Stimulated activated CD8-positive, alpha-beta memory T cell treated with anti-CD3 and anti-CD28 coated beads, Interleukin-4, amount 100 ng/mL, for 24 hours (primary cell): ENCODE results near the gene ASMT.
"Not testable (repeated sequence)": the region's sequence is repeated elsewhere in the genome, so short reads cannot be mapped to it uniquely, and the experiment has no call there.

Source experiments
- DNase-seq: peaks from one replicate; pipeline ENCODE4 v3.0.0-alpha.2; 2020; ENCODE audit warnings: low read depth

Gene ASMT, protein sequence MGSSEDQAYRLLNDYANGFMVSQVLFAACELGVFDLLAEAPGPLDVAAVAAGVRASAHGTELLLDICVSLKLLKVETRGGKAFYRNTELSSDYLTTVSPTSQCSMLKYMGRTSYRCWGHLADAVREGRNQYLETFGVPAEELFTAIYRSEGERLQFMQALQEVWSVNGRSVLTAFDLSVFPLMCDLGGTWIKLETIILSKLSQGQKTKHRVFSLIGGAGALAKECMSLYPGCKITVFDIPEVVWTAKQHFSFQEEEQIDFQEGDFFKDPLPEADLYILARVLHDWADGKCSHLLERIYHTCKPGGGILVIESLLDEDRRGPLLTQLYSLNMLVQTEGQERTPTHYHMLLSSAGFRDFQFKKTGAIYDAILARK

DNA sequence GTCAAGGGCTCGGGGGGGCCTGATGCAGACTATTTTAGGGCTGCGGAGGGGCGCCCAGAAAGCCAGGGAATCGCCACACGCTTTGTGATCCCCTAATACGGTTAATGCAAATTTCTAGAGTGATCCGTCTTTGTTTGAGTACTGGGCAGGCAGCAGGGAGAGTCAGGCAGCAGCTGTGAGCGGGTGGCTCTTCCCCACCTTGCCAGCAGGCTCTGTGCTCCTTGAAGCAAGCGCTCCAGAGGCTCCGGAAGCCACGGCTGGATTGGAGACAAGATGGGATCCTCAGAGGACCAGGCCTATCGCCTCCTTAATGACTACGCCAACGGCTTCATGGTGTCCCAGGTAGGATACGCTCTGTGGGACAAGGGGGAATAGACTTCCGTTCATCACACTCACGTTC lies at the start of gene ASMT:
ASMT (plus strand) TSS at position 133 of the 400 bp plus-strand sequence; CDS start at position 274, 141 bp downstream.
- no peak for DNase-seq

DNA sequence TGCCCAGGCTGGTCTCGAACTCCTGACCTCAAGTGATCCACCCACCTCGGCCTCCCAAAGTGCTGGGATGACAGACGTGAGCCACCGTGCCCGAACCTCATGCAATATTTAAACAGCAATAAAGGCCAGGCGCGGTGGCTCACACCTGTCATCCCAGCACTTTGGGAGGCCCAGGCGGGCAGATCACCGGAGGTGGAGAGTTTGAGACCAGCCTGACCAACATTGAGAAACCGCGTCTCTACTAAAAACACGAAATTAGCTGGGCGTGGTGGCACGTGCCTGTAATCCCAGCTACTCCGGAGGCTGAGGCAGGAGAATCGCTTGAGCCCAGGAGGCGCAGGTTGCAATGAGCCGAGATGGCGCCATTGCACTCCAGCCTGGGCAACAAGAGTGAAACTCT lies 40.7 kb upstream of the ASMT start:
- not testable (repeated sequence) for DNase-seq

DNA sequence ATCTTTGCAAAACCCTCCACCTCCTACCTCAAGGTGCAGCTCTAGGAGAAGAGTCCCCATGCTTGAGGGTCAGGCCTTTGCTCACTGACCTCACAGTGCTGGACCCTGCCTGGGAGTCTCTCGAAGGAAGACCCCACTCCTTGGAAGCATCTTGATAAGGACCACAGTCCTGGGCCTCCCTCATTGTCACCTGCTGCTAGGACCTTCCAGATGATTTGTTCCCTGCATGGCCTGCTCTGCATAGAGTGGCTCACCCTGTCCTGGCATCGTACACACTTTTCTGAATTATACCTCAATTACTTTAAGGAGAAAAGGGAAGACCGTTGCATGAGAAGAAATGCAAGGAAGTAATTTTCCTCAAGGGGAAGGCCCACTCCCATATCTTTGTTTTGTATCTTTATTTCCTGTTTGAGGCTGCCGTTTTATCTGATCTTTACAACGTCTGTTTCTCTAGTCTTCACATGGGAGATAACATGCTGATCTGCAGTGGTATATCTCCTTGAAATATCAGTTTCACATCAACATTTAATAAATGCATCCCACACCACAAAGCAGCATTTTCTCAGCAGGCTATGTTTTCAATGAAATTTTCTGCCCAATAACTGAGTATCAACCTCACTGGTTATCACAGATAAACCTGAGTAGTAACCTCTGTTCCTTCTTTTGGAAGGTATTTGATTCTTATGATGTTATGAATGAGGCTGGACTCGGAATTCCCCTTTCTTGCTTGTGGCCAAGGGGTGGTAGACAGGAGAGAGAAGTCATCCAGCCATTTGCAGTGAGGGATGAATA lies 38.5 kb upstream of the ASMT start:
- DNase-seq, result no peak

DNA sequence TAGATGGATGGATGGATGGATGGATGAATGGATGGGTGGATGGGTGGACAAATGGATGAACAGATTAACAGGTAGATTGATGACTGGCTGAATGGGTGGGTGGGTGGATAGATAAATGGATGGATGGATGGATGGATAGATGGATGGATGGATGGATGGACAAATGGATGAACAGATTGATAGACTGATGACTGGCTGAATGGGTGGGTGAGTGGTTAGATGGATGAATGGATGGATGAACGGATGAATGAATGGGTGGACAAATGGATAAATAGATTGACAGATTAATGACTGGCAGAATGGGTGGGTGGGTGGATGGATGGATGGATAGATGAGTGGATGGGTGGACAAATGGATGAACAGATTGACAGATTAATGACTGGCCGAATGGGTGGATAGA lies 37.0 kb upstream of the ASMT start:
- DNase-seq, result no peak

DNA sequence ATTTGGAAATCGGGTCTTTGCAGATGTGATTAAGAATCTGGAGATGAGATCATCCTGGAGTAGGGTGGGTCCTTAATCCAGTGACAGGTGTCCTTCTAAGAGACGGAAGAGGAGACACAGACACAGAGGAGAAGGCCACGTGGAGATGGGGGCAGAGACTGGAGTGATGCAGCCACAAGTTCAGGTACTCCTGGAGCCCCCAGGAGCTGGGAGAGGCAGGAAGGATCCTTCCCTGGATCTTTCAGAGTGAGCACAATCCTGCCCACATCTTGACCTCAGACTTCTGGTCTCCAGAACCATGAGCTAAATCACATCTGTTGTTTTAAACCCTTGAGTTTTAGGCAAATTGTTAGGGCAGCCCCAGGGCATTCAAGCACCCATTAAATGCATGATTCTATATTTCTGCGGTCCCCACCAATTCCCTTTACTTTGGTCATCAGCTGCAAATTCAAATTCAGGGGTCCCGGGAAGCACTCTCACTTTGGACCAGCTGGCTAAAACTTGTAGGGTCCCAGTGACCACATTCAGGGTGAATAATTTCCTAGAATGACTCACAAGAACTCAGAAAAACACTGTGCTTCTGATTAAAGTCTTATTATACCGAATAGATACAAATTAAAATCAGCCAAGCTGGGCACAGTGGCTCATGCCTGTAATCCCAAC lies 36.2 kb upstream of the ASMT start:
- no peak for DNase-seq

DNA sequence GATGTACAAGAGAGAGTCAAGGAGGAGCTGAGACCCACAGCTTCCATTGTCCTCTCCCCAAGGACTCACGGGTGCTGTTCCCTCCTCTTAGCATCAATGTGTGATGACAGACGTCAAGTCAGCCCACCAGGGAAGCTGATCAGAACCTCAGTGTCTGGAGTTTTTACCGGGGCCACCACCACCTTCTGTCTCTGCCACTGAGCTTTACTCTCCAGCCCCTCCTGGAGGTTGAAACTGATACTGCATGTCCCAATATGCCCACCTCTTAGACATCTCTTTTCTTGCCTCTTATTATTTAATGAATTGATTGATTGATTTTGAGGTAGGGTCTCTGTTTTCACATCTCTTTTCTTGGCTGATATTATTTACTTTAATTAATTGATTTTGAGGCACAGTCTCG lies 33.7 kb upstream of the ASMT start:
- DNase-seq, result peak; percentile 61

DNA sequence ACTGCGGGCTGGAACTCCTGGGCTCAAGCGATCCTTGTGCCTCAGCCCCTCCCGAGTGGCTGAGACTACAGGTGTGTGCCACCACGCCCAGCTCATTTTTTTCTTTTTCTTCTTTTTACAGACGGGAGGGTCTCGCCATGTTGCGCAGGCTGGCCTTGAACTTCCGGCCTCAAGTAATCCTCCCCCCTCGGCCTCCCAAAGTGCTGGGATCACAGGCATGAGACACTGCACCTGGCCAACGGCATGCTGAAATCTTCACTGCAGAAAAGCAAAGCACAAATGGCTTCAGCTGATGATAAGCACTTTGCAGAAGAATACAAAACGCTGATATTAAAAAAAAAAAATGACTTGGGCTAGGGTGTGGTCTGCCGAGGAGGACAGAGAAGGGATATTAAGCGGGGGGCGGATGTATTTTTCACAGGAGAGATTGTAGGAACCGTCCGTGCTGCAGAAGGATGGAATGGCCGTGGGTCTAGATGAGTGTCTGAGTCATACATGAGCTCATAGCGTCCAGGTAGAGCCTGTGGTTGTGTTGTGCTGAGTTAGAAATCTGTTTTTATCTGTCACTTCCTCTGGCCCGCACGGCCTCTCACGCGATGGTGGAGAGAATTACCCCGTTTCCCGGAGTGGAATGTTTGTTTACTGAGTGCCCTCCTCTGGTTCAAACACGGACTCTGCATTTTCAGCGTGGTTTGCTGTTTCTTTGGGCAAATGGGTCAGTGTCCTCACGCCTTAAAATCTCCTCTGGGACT lies 32.0 kb upstream of the ASMT start:
- peak; percentile 35 for DNase-seq

DNA sequence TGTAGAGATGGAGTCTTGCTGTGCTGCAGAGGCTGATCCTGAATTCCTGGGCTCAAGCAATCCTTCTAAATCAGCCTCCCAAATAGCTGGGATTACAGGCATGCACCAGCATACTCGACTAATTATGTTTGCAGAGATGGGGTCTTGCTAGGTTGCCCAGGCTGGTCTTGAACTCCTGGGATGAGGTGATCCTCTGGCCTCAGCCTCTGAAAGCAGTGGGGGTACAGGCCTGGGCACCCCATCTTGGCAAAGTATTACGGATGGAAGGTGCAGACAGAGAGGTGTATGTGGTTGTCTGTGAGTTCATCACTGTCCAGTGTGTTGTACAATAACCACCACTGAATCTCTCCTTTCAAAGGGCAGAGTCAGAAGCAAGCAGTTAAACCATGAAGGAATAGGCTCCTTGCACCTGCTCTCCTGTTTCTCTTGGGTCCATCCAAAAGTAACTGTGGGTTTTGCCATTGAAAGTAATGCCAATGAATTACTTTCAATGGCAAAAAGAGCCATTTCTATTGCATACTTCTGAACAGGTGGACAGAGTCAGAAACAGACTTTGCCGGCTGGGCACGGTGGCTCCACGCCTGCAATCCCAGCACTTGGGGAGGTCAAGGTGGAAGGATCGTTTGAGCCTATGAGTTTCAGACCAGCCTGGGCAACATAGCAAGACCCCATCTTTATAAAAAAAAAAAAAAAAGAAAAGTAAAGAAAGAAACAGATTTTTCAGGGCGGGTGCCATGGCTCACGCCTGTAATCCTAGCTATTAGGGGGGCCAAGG lies 30.4 kb upstream of the ASMT start:
- no peak for DNase-seq

DNA sequence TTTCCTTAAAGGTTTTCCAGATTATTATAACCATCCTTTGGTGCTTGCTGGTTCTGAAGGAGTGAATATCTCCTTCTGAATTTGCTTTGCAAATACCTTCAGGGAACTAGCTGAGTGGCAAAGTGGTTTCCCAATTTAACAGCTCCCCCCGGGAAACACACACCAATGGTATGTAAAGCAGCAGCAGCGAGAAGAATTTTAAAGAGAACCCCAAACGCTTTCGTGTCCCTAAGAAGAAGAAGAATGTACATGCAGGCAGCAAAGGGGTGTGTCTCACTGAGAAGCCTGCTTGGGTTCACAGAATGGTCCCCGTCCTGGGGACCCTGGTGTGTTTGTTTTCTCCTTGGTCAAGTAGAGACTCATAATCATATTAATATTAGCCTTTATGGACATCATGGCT lies 27.7 kb upstream of the ASMT start:
- DNase-seq, result no peak

DNA sequence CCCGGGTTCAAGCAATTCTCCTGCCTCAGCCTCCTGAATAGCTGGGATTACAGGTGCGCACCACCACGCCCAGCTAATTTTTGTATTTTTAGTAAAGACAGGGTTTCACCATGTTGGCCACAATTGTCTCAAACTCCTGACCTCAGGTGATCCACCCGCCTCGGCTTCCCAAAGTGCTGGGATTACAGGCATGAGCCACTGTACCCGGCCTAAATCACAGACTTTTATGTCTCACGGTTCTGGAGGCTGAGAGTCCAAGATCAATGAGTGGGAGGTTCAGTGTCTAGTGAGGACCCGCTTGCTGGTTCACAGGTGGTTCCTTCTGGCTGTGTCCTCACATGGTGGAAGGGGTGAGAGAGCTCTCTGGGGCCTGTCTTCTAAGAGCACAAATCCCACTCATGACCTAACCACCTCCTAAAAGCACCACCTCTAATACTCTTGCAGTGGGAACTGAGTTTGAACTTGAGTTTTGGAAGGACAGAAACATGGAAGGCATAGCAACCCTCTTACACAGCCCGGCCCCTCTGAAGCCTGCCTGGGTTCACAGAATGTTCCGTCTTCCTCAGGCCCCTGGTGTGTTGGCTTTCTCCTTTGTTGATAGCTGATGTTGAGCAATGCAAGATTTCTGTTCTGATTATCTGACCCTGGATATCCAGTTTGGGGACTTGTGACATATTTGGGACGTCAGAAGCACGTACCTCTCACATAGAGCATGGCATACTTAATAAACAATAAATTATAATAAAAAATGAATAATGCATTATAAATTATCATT lies 25.3 kb upstream of the ASMT start:
- no peak for DNase-seq

DNA sequence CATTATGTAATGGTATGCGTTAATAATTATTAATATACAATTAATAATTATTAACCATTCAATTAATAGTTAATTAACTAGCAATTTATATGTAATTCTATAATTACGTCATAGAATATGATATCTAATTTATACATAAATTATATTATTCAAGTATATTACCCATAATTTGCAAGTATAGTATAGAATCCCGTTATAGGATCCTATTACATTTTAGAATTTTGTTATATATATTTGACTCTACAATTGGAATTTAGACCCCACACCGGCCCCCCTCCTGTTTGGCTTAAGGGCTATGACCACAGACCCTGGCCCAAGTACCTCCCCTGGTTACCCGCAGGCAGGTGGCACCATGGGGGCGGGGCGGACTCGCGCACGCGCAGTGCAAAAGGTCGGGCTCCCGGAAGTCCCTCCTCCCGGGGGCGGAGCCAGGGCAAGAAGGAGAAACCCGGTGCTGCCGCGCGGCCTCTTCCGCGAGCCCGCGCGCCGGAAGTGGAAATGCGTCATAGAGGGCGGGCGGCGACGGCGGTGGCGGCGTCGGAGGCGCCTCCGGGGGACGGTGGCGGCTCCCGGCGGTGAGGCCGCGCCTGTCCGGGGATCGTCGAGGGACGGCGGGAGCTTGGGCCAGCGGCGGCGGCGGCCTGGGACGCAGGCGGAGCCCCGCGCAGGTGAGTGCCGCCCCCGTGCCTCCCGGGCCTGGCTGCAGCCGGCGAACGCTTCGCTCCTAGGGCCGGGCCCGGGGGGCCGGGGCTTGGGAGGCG lies 23.6 kb upstream of the ASMT start, which contains the start of gene AKAP17A:
AKAP17A (plus strand) TSS at position 503 of the 761 bp plus-strand sequence. CDS start 1,859 bp downstream, outside the sequence.
- peak; percentile 98 for DNase-seq

DNA sequence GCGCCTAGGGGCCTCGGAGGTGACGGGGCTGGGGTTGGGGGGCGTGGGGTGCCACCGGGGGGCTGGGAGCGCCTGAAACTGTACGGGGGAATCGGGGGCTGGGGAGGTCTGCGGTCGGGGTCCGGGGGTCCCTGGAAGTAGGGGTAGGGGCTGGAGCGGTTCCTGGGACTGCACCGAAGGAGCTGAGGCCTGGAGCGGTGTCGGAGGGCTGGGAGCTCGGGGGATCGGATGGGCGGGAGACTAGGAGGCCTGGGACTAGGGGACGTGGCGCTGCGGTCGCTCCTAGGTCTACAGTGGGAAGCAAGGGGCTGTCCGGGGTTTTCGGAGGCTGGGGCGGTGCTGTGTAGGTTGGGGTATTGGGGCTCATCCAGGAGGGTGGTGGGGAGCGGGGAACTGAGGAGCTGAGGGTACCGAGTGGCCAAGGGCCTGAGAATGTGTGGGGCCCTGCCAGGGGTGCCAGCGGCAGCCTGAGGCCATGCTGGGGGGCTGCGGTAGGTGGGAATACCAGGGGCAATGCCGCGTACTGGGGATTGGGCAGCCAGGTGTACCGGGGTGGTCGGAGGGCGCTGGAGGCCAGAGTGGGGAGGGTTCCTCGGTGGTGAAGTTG lies 22.9 kb upstream of the ASMT start:
- DNase-seq, result no peak

DNA sequence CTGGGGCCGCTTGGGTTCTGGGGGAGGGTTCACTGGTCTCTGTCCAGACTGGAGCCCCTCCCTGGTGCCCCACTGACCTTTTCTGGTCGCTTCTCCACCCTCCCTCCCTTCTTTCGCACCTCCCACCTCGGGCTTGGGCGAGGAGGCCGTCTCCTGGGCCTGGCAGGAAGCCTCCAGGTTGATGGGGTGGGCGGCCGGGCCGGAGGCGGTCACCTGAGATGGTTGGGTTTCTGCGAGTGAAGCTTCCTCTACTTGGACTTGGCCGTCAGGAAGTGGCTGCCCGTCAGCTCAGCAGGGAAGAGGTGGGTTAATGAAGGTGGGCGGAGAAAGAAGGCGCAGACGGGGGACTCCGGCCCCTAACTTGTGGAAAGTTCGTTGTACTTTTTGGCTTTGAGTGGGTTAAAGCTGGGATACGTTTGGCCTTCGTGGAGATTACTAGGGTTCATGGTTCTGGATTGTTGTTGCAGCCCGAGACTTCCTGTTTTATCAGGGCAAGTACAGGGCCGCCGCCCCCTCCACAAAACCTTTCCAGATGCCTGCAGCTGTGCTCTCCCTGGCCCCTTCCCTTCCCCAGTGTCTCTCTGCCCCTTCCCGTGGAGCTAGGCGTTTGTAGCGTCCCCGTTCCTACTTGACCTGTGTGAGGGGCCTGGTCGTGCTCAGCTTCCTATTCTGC lies 22.3 kb upstream of the ASMT start:
- no peak for DNase-seq

DNA sequence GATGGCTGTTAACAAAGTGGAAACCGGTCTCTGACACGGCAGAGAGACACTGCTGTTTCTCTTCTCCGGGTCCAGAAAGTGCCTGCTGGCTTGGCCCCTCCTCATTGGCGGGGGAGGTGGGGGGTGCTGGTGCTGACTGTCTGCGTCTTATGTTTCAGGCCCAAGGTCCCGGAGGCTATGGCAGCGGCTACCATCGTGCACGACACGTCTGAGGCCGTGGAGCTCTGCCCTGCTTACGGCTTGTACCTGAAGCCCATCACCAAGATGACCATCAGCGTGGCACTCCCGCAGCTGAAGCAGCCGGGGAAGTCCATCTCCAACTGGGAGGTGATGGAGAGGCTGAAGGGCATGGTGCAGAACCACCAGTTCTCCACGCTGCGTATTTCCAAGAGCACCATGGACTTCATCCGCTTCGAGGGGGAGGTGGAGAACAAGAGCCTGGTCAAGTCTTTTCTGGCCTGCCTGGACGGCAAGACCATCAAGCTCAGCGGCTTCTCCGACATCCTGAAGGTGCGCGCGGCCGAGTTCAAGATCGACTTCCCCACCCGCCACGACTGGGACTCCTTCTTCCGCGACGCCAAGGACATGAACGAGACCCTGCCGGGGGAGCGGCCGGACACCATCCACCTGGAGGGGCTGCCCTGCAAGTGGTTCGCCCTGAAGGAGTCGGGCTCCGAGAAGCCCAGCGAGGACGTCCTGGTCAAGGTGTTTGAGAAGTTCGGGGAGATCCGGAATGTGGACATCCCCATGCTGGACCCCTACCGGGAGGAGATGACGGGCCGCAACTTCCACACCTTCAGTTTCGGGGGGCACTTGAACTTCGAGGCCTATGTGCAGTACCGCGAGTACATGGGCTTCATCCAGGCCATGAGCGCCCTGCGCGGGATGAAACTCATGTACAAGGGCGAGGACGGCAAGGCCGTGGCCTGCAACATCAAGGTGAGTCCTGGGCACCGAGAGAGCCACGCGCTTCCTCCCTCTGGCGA lies 21.3 kb upstream of the ASMT start:
- DNase-seq, result no peak

DNA sequence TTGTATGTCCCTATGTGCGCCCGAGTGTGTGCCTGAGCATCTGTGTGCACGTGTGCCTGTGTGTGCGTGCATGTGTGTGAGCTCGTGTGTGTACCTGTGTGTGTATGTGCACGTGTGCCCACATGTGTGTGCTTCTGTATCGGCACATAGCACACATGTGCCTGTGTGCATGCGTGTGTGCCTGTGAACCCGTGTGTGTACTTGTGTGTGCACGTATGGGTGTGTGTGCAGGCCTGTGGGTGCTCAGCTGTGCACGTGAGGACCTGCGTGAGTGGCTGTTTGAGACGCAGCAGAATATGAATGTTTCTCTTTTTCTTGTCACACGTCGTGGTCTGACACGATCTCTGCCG lies 19.2 kb upstream of the ASMT start:
- no peak for DNase-seq

DNA sequence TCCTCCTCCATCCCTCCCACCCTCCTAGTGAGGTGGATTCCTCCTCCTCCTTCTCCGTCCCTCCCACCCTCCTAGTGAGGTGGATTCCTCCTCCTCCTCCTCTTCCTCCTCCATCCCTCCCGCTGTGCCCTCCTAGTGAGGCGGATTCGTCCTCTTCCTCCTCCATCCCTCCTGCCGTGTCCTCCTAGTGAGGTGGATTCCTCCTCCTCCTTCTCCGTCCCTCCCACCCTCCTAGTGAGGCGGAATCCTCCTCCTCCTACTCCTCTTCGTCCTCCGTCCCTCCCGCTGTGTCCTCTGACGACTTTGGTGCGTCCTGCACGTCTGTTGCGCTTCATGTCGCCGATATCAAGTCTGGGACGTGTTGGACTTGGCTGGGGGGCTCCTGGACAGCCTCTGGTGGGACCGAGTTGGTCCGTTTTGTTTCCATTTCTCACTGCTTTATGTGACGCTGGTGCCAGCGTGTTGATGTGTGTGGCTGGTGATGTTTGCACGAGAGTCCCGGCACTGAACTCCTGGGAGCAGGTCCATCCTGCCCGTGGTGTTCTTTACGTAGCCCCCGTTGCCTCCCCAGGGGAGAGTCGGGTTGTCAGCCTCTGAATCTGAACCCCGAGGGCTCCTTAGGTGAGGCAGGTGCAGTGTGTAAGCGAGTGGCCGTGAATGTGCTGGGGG lies 18.0 kb upstream of the ASMT start:
- no peak for DNase-seq
